BLaER1 treated with 17β-estradiol and CSF1 and Interleukin-3, amounts not matched to agents 10 nM and 100 nM (cell line): ENCODE results near the gene ACADVL.

ENCODE experiments used
- H3K27ac ChIP-seq, 11 experiments: shearing (Covaris generic); formaldehyde crosslinking; 2 replicates each; pipeline ENCODE4 v1.8.1; 2022
- H3K27me3 ChIP-seq, 11 experiments: shearing (Covaris generic); formaldehyde crosslinking; 2 replicates each; pipeline ENCODE4 v1.8.1; 2022
- H3K36me3 ChIP-seq, 11 experiments: shearing (Covaris generic); formaldehyde crosslinking; 2 replicates each; pipeline ENCODE4 v1.8.1; 2022
- H3K4me1 ChIP-seq, 10 experiments: shearing (Covaris generic); formaldehyde crosslinking; 2 replicates each; pipeline ENCODE4 v1.8.1; 2022
- H3K4me2 ChIP-seq, 11 experiments: shearing (Covaris generic); formaldehyde crosslinking; 2 replicates each; pipeline ENCODE4 v1.8.1; 2022
- H3K4me3 ChIP-seq, 10 experiments: shearing (Covaris generic); formaldehyde crosslinking; 2 replicates each; pipeline ENCODE4 v1.8.1; 2022
- H3K9ac ChIP-seq, 11 experiments: shearing (Covaris generic); formaldehyde crosslinking; 2 replicates each; pipeline ENCODE4 v1.8.1; 2022
- H3K9me3 ChIP-seq, 11 experiments: shearing (Covaris generic); formaldehyde crosslinking; replicated peaks in 1 of 11; 2 replicates each; pipeline ENCODE4 v1.8.1; 2022
- H4K20me1 ChIP-seq, 11 experiments: shearing (Covaris generic); formaldehyde crosslinking; 2 replicates each; pipeline ENCODE4 v1.8.1; 2022
- Cebpa-rat ChIP-seq, 11 experiments: shearing (Covaris generic); IDR thresholded peaks; 2 replicates each; pipeline ENCODE4 v1.8.1; 2022

The ACADVL gene

GRCh38 chr17:7253082-7253481 lies 33.3 kb downstream of the ACADVL start:
- no peak for TF ChIP-seq Cebpa-rat (IDR thresholded peaks at IDR 0.05)
- H3K36me3 ChIP-seq, result peaks cover 42 to 59% (median 48%) of the 10 kb centered on the region in 11 experiments
- H3K9me3 ChIP-seq, result no peaks in the 10 kb centered on the region
- H3K27me3 ChIP-seq, result no peaks in the 10 kb centered on the region; a peak in 1 of 22 replicates
- H3K4me1 ChIP-seq, result peaks cover 25 to 44% (median 34%) of the 10 kb centered on the region in 10 experiments
- peak overlapping the region; percentile 90 to 99 (median 97) for H3K27ac ChIP-seq
- peak overlapping the region; percentile 80 to 98 (median 93) for H3K4me2 ChIP-seq
- H4K20me1 ChIP-seq, result peaks cover 0 to 44% (median 17%) of the 10 kb centered on the region in 11 experiments; a peak in 16 of 22 replicates
- H3K4me3 ChIP-seq, result peak overlapping the region; percentile 88 to 98 (median 96)
- H3K9ac ChIP-seq, result peak overlapping the region; percentile 86 to 98 (median 96)

- H3K4me2 ChIP-seq, result peak overlapping the region in 1 of 11 experiments; percentile 96; a peak in 1 of 22 replicates
- peaks cover 18 to 44% (median 31%) of the 10 kb centered on the region in 10 experiments for H3K4me1 ChIP-seq
- H3K36me3 ChIP-seq, result peaks cover 55 to 64% (median 57%) of the 10 kb centered on the region in 11 experiments
Measured at GRCh38 chr17:7254511-7254910, 34.8 kb downstream of the ACADVL start.

GRCh38 chr17:7256766-7257456 lies 37.2 kb downstream of the ACADVL start:
- H3K4me3 ChIP-seq, result no peak overlapping the region
- no peak for TF ChIP-seq Cebpa-rat (IDR thresholded peaks at IDR 0.05)
- no peak overlapping the region for H3K27ac ChIP-seq
- H3K27me3 ChIP-seq, result peaks cover 18 to 36% (median 34%) of the 10 kb centered on the region in 11 experiments
- H3K9me3 ChIP-seq, result no peaks in the 10 kb centered on the region
- H3K4me1 ChIP-seq, result peaks cover 23 to 66% (median 41%) of the 10 kb centered on the region in 10 experiments
- H3K9ac ChIP-seq, result peak overlapping the region in 2 of 11 experiments; percentile 18 to 32; a peak in 5 of 22 replicates
- H3K36me3 ChIP-seq, result peaks cover 65 to 76% (median 69%) of the 10 kb centered on the region in 11 experiments
- H4K20me1 ChIP-seq, result peaks cover 0 to 41% (median 24%) of the 10 kb centered on the region in 11 experiments; a peak in 14 of 22 replicates
- no peak overlapping the region for H3K4me2 ChIP-seq

More at GRCh38 chr17:7254511-7254910, 34.8 kb downstream of the ACADVL start:
- Histone ChIP-seq H3K4me3 (no peak overlapping the region), H4K20me1 (peaks cover 0 to 40% (median 10%) of the 10 kb centered on the region in 11 experiments; a peak in 17 of 22 replicates), H3K9ac (peak overlapping the region in 5 of 11 experiments; percentile 16 to 55 (median 33); a peak in 6 of 22 replicates), H3K27ac (no peak overlapping the region), H3K27me3 (peaks cover 0 to 12% (median 10%) of the 10 kb centered on the region in 11 experiments; a peak in 19 of 22 replicates), H3K9me3 (no peaks in the 10 kb centered on the region)
- TF ChIP-seq Cebpa-rat (IDR thresholded peaks at IDR 0.05), result no peak

- TF ChIP-seq Cebpa-rat (IDR thresholded peaks at IDR 0.05), result peak in 9 of 11 experiments; percentile 15 to 78 (median 59); a peak in 9 of 22 replicates
- peaks cover 0 to 41% (median 24%) of the 10 kb centered on the region in 11 experiments; a peak in 15 of 22 replicates for H4K20me1 ChIP-seq
- peaks cover 62 to 70% (median 67%) of the 10 kb centered on the region in 11 experiments for H3K36me3 ChIP-seq
- H3K27ac ChIP-seq, result no peak overlapping the region; a peak in 1 of 22 replicates
- H3K4me1 ChIP-seq, result peaks cover 19 to 75% (median 49%) of the 10 kb centered on the region in 10 experiments
- H3K9me3 ChIP-seq, result no peaks in the 10 kb centered on the region
- peak overlapping the region in 10 of 11 experiments; percentile 43 to 100 (median 68); a peak in 19 of 22 replicates for H3K4me2 ChIP-seq
- H3K9ac ChIP-seq, result peak overlapping the region in 4 of 11 experiments; percentile 3 to 55 (median 42); a peak in 3 of 22 replicates
- peaks cover 27 to 57% (median 55%) of the 10 kb centered on the region in 11 experiments for H3K27me3 ChIP-seq
- peak overlapping the region in 3 of 10 experiments; percentile 7 to 43 (median 18); a peak in 1 of 20 replicates for H3K4me3 ChIP-seq
Measured at GRCh38 chr17:7258731-7259554, 39.2 kb downstream of the ACADVL start.

GRCh38 chr17:7259555-7259889 lies 39.8 kb downstream of the ACADVL start:
- TF ChIP-seq Cebpa-rat (IDR thresholded peaks at IDR 0.05), result no peak
- peaks cover 59 to 64% (median 61%) of the 10 kb centered on the region in 11 experiments for H3K36me3 ChIP-seq
- peaks cover 27 to 62% (median 61%) of the 10 kb centered on the region in 11 experiments for H3K27me3 ChIP-seq
- H3K4me2 ChIP-seq, result peak overlapping the region in 10 of 11 experiments; percentile 43 to 100 (median 68); a peak in 15 of 22 replicates
- H4K20me1 ChIP-seq, result peaks cover 0 to 41% (median 24%) of the 10 kb centered on the region in 11 experiments; a peak in 15 of 22 replicates
- no peaks in the 10 kb centered on the region for H3K9me3 ChIP-seq
- peaks cover 19 to 75% (median 47%) of the 10 kb centered on the region in 10 experiments for H3K4me1 ChIP-seq
- no peak overlapping the region for H3K27ac ChIP-seq
- H3K4me3 ChIP-seq, result peak overlapping the region in 3 of 10 experiments; percentile 7 to 43 (median 18); a peak in 1 of 20 replicates
- peak overlapping the region in 3 of 11 experiments; percentile 3 to 51 (median 36); a peak in 1 of 22 replicates for H3K9ac ChIP-seq

GRCh38 chr17:7260151-7260550 lies 40.4 kb downstream of the ACADVL start:
- Histone ChIP-seq H3K27ac (no peak overlapping the region), H3K27me3 (peaks cover 27 to 69% (median 66%) of the 10 kb centered on the region in 11 experiments), H3K9ac (peak overlapping the region in 1 of 11 experiments; percentile 80; a peak in 1 of 22 replicates), H3K36me3 (peaks cover 53 to 58% (median 55%) of the 10 kb centered on the region in 11 experiments), H3K4me2 (peak overlapping the region in 8 of 11 experiments; percentile 80 to 100 (median 91); a peak in 14 of 22 replicates), H3K9me3 (no peaks in the 10 kb centered on the region), H3K4me3 (peak overlapping the region in 1 of 10 experiments; percentile 57; a peak in 4 of 20 replicates), H4K20me1 (peaks cover 0 to 41% (median 24%) of the 10 kb centered on the region in 11 experiments; a peak in 15 of 22 replicates), H3K4me1 (peaks cover 19 to 77% (median 47%) of the 10 kb centered on the region in 10 experiments)
- no peak for TF ChIP-seq Cebpa-rat (IDR thresholded peaks at IDR 0.05)

GRCh38 chr17:7260651-7261378 lies 41.1 kb downstream of the ACADVL start:
- H3K4me3 ChIP-seq, result peak overlapping the region; percentile 38 to 67 (median 51)
- peak overlapping the region; percentile 73 to 100 (median 87) for H3K4me2 ChIP-seq
- H3K27ac ChIP-seq, result peak overlapping the region in 3 of 11 experiments; percentile 41 to 53 (median 42); a peak in 4 of 22 replicates
- peaks cover 46 to 51% (median 48%) of the 10 kb centered on the region in 11 experiments for H3K36me3 ChIP-seq
- peak overlapping the region in 10 of 11 experiments; percentile 26 to 80 (median 54); a peak in 17 of 22 replicates for H3K9ac ChIP-seq
- peaks cover 27 to 75% (median 70%) of the 10 kb centered on the region in 11 experiments for H3K27me3 ChIP-seq
- no peaks in the 10 kb centered on the region for H3K9me3 ChIP-seq
- no peak for TF ChIP-seq Cebpa-rat (IDR thresholded peaks at IDR 0.05)
- peaks cover 0 to 37% (median 24%) of the 10 kb centered on the region in 11 experiments; a peak in 15 of 22 replicates for H4K20me1 ChIP-seq
- H3K4me1 ChIP-seq, result peaks cover 19 to 78% (median 47%) of the 10 kb centered on the region in 10 experiments
